Measurements from ENCODE around the gene S100G.
"Not testable (repeated sequence)": the region's sequence is repeated elsewhere in the genome, so short reads cannot be mapped to it uniquely, and the experiment has no call there.

The S100G gene

DNA sequence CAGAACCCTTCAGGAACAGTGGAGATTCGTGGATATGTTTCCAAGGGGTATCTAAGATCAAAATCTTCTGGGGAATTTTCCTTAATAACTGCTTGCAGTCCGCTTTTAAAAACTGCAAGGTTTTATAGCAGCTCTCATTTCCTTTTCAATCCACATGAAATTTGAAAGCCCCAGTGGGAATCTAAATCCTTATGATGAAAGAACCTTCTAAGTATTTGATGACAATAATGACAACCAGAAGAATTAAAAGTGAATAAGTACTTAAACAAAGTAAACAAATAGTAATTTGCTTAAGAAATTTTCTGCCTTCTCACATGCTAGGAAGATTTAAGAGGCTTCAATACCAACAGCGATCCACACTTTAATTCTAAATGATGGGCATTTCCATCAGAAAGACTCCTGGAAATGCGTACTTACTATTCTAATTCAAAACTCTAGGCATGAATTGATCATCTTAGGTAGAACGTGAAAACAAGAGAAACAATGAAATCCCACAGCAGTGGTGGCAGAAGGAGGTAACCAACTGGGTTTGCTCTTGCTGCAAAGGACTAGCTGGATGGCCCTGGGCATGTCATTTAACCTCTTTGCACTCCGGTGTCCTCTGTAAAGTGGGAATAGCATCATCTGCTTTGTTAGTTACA lies 37.6 kb upstream of the S100G start:
- DNase-seq (ENCODE audit: extremely low spot score) = no peak
- ChIA-PET CTCF (no interaction called here), POLR2A (no interaction called here)
- TF ChIP-seq, protein P1, sequence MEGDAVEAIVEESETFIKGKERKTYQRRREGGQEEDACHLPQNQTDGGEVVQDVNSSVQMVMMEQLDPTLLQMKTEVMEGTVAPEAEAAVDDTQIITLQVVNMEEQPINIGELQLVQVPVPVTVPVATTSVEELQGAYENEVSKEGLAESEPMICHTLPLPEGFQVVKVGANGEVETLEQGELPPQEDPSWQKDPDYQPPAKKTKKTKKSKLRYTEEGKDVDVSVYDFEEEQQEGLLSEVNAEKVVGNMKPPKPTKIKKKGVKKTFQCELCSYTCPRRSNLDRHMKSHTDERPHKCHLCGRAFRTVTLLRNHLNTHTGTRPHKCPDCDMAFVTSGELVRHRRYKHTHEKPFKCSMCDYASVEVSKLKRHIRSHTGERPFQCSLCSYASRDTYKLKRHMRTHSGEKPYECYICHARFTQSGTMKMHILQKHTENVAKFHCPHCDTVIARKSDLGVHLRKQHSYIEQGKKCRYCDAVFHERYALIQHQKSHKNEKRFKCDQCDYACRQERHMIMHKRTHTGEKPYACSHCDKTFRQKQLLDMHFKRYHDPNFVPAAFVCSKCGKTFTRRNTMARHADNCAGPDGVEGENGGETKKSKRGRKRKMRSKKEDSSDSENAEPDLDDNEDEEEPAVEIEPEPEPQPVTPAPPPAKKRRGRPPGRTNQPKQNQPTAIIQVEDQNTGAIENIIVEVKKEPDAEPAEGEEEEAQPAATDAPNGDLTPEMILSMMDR (IDR thresholded peaks at IDR 0.05; ENCODE audit: control extremely low read depth, extremely low read depth, low read depth, missing control alignments) = no peak

DNA sequence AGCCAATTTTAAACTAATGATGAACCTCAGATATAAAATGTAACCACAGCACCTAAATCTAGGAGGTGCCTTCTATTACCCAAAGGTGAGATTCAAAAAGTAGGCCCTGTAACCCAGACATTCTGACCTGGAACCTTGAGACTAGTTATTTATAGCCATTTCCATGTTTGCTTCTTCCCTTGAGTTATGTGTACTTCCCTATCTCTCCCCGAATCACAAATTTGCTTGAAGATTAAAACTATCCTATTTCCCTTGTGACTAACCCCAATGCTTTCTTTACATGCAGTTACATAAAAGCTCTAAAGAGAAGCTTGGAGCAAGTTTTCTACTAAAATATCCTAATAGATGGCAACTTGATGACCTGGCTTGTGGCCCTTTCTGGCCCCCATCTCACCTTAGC lies 32.6 kb upstream of the S100G start:
- TF ChIP-seq, protein P1 (IDR thresholded peaks at IDR 0.05; ENCODE audit: control extremely low read depth, extremely low read depth, low read depth, missing control alignments) = no peak
- no peak for DNase-seq (ENCODE audit: extremely low spot score)
- ChIA-PET POLR2A (no interaction called here), CTCF (interaction anchor here (1.0 kb wide), 1 partner anchor 11 kb away, joined by 3 read pairs; no protein-coding TSS in a partner anchor)

DNA sequence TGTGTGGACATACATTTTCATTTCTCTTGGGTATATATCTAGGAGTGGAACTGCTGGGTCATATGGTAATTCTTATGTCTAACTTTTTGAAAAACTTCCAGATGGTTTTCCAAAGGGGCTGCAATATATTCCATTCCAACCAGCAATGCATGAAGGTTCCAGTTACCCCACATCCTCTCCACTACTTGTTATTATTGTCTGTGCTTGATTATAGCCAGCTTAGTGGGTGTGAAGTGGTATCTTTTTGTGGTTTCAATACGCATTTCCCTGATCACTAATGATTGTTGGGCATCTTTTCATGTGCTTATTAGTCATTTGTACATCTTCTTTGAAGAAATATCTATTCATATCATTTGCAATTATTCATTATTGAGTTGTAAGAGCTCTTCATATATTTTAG lies 31.5 kb upstream of the S100G start:
- TF ChIP-seq, protein P1 (IDR thresholded peaks at IDR 0.05; ENCODE audit: control extremely low read depth, extremely low read depth, low read depth, missing control alignments) = no peak
- POLR2A ChIA-PET = no interaction called here
- no peak for DNase-seq (ENCODE audit: extremely low spot score)
- CTCF ChIA-PET = no interaction called here

- ChIA-PET POLR2A (no interaction called here), CTCF (no interaction called here)
- no peak for DNase-seq (ENCODE audit: extremely low spot score)
- TF ChIP-seq, protein P1 (IDR thresholded peaks at IDR 0.05; ENCODE audit: control extremely low read depth, extremely low read depth, low read depth, missing control alignments) = no peak
Measured at GRCh38 chrX:16619024-16619423, 30.9 kb upstream of the S100G start.

DNA sequence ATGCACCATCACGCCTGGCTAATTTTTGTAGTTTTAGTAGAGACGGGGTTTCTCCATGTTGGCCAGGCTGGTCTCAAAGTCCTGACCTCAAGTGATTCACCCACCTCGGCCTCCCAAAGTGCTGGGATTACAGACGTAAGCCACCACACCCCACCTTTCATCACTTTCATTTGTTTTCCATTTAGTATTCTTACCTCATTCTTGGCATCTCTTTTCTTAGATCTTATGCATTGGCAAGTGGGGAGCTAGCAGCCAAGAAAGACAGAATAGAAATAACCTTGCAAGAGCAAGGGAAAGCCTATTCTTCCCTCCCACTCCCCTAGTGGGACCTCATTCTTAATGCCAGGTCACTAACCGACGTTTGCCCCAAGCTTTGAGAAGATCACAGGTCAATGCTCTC lies 21.4 kb upstream of the S100G start:
- CTCF ChIA-PET = interaction anchor here (1.5 kb wide), 1 partner anchor 15 kb away, joined by 4 read pairs; no protein-coding TSS in a partner anchor
- DNase-seq (ENCODE audit: extremely low spot score); POLR2A ChIA-PET: not testable (repeated sequence)

DNA sequence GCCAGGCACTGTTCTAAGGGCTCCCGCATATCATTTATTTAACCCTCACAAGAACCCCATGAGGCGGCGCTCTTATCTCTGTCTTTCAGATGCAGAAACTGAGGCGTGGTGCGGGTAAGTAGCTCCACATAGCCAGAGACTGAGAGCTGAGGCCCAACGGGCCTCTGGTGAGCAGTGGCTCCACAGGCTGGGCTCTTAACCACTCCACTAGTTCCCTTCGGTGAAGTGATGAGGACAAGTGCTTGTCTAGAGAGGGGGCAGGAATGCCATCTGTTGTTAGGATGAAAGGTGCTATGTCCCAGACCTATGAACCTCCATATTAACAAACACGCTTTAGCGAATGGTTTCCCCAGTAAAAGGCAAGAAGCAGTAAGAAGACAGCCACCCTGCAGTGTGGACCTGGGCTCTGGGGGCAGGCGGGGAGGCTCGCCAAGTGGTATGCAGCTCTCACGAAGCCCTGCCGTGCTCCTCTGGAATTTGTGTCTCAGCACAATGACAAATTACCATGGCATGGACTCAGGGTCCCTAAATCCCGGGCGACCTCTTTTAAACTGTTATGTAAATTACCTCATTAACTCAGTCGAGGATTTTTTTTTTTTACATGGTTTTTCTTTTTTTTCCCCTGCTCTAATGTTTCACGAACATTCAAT lies 20.9 kb upstream of the S100G start:
- TF ChIP-seq, protein P1 (IDR thresholded peaks at IDR 0.05; ENCODE audit: control extremely low read depth, extremely low read depth, low read depth, missing control alignments) = no peak
- DNase-seq (ENCODE audit: extremely low spot score) = no peak
- CTCF ChIA-PET = no interaction called here
- POLR2A ChIA-PET = no interaction called here

DNA sequence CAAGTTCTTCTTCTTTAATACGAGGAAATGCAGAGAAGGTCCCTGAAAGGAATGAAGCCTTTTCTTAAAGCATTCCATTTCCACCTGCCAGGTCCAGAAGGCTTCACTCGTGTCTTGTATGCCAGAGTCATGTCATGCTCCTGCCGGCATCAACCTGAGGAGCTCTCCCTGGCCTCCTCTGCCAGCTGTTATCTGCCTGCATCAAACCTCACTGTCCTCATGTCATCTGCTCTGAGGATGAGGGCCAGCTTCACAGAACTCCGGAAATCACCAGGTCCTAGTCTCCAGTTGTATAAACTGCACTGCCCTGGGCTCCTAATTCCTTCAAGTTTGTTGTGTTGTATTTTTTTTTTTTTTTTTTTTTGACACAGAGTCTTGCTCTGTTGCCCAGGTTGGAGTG lies 20.0 kb upstream of the S100G start:
- POLR2A ChIA-PET = no interaction called here
- CTCF ChIA-PET = no interaction called here
- DNase-seq (ENCODE audit: extremely low spot score) = no peak
- TF ChIP-seq, protein P1 (IDR thresholded peaks at IDR 0.05; ENCODE audit: control extremely low read depth, extremely low read depth, low read depth, missing control alignments) = no peak

All from GM10248 (cell line).